K562 (cell line): ENCODE data around the gene RPL28. TPM values are rescaled to one million over a fixed set of nuclear protein-coding genes. Genes with fewer than 3 reads are reported as not detected.

Experiments used
- ATF7 ChIP-seq: fragments of 450-650 bp; IDR thresholded peaks from 2 replicates; pipeline ENCODE4 v1.7.1; 2014; ENCODE audit warnings: mild to moderate bottlenecking, moderate library complexity
- BRCA1 ChIP-seq, 2 experiments: fragments of 450-650 bp in 1 of 2; sonication (generic) in 1 of 2; formaldehyde crosslinking in 1 of 2; IDR thresholded peaks; 2 replicates each; pipeline versions ENCODE4 v1.5.0 to v1.6.1; 2017 to 2020; ENCODE audit warnings: mild to moderate bottlenecking in 1 of 2, missing genetic modification reagents in 1 of 2
- CC2D1A ChIP-seq: fragments of 450-650 bp; IDR thresholded peaks from 2 replicates; pipeline ENCODE4 v1.6.1; 2017; ENCODE audit warnings: mild to moderate bottlenecking
- CHAMP1 ChIP-seq: fragments of 450-650 bp; IDR thresholded peaks from 2 replicates; pipeline ENCODE4 v1.6.1; 2016; ENCODE audit warnings: mild to moderate bottlenecking
- CHD2 ChIP-seq: IDR thresholded peaks from 2 replicates; pipeline ENCODE4 v1.6.1; 2011; ENCODE audit warnings: low read depth, low read length
- CREBBP ChIP-seq: IDR thresholded peaks from one replicate; pipeline ENCODE4 v1.6.1; 2012; ENCODE audit warnings: low read depth, mild to moderate bottlenecking, control low read depth, inconsistent platforms, low read length
- KAT7 ChIP-seq: sonication (generic); formaldehyde crosslinking; IDR thresholded peaks from 2 replicates; pipeline ENCODE4 v1.8.0; 2022; ENCODE audit warnings: missing genetic modification reagents, mild to moderate bottlenecking, borderline replicate concordance
- LARP7 ChIP-seq: fragments of 450-650 bp; IDR thresholded peaks from 2 replicates; pipeline ENCODE4 v1.6.1; 2016
- NEUROD1 ChIP-seq: fragments of 150-350 bp; IDR thresholded peaks from 2 replicates; pipeline ENCODE4 v1.6.1; 2014; ENCODE audit warnings: borderline replicate concordance, low read length, low read depth; ENCODE audit not compliant: partially characterized antibody
- PCBP1 ChIP-seq: fragments of 200-400 bp; formaldehyde crosslinking; IDR thresholded peaks from 2 replicates; pipeline ENCODE4 v1.6.1; 2018; ENCODE audit warnings: mild to moderate bottlenecking, low read depth, low read length; ENCODE audit not compliant: poor library complexity, severe bottlenecking
- RREB1 ChIP-seq: fragments of 250-450 bp; sonication (Bioruptor Pico); IDR thresholded peaks from 2 replicates; pipeline ENCODE4 v1.4.0; 2020
- SMARCA5 ChIP-seq: fragments of 450-650 bp; IDR thresholded peaks from 2 replicates; pipeline ENCODE4 v1.6.1; 2016
- TGIF2 ChIP-seq: sonication (generic); formaldehyde crosslinking; IDR thresholded peaks from 2 replicates; pipeline ENCODE4 v1.8.1; 2022; ENCODE audit warnings: mild to moderate bottlenecking, missing genetic modification reagents, moderate library complexity
- TOE1 ChIP-seq, 2 experiments: fragments of 450-650 bp in 1 of 2; sonication (generic) in 1 of 2; formaldehyde crosslinking in 1 of 2; IDR thresholded peaks; 2 replicates each; pipeline versions ENCODE4 v1.7.1 to v1.8.0; 2016 to 2022; ENCODE audit warnings: borderline replicate concordance in 2 of 2, mild to moderate bottlenecking in 2 of 2, antibody characterized with exemption in 1 of 2, inconsistent platforms in 1 of 2, low read depth in 1 of 2, missing genetic modification reagents in 1 of 2, moderate library complexity in 1 of 2
- U2AF2 ChIP-seq: fragments of 200-400 bp; formaldehyde crosslinking; optimal IDR thresholded peaks from 2 replicates; pipeline ENCODE3; 2017; ENCODE audit warnings: low read depth, mild to moderate bottlenecking, low read length
- ZNF121 ChIP-seq: sonication (generic); formaldehyde crosslinking; conservative IDR thresholded peaks from 2 replicates; pipeline ENCODE4 v1.8.0; 2022; ENCODE audit warnings: missing genetic modification reagents
- ZNF324 ChIP-seq: fragments of 250-450 bp; sonication (Bioruptor Pico); IDR thresholded peaks from 2 replicates; pipeline ENCODE4 v1.4.0; 2020; ENCODE audit warnings: mild to moderate bottlenecking
- ZNF75A ChIP-seq: fragments of 450-650 bp; formaldehyde crosslinking; IDR thresholded peaks from 2 replicates; pipeline ENCODE4 v1.4.0; 2020; ENCODE audit warnings: mild to moderate bottlenecking
- polyA plus RNA-seq, 8 experiments: library from polyadenylated mRNA; depleted of rRNA in 4 of 8; stranded (reverse) in 5 of 8; unstranded in 3 of 8; fragments of >200 nt; fragmentation: Nextera tagmentation in 2 of 8; fragmentation: Illumina TruSeq in 1 of 8; extraction: Ambion mirVana in 2 of 8; extraction: Trizol in 1 of 8; gene quantifications; 2 replicates each; pipeline versions ENCODE4 v1.2.1 to v1.2.3, GENCODE V29; 2011 to 2014; ENCODE audit warnings: inconsistent platforms in 1 of 8, missing spikeins in 1 of 8
- total RNA-seq, 7 experiments: library from RNA; depleted of rRNA in 6 of 7; stranded (reverse); fragments of >200 nt in 6 of 7; fragmentation: Illumina TruSeq in 2 of 7; extraction: Trizol in 2 of 7; gene quantifications; 2 replicates each; pipeline versions ENCODE4 v1.2.1 to v1.2.3, GENCODE V29; 2011 to 2021; ENCODE audit warnings: low replicate concordance in 1 of 7

The RPL28 gene
- total and polyA plus RNA-seq, 9 of the 15 experiments (the other 6 are each of a cell fraction or from before 2014, with no cell fraction given): 124 to 3,106 (median 622) TPM

- TF ChIP-seq BRCA1 (IDR thresholded peaks at IDR 0.05): no peak
- no peak for TF ChIP-seq BRCA1 (CRISPR knock-in tag; IDR thresholded peaks at IDR 0.05)
- peak; percentile 16 for TF ChIP-seq PCBP1
- no peak for TF ChIP-seq CREBBP
- no peak for TF ChIP-seq KAT7 (CRISPR knock-in tag)
- TF ChIP-seq NEUROD1: peak; percentile 74
- TF ChIP-seq CHD2: peak; percentile 71
- TF ChIP-seq RREB1: no peak
- no peak for TF ChIP-seq ZNF121 (CRISPR knock-in tag)
- peak; percentile 97 for TF ChIP-seq ATF7
- peak; percentile 99 for TF ChIP-seq CC2D1A
- no peak for TF ChIP-seq ZNF75A (CRISPR knock-in tag)
- 0 out of 2 replicates have a peak, but pooled peaks have one; percentile 48 for TF ChIP-seq TGIF2
- TF ChIP-seq SMARCA5: no peak
- no peak for TF ChIP-seq U2AF2
- no peak for TF ChIP-seq ZNF324 (CRISPR knock-in tag)
- TF ChIP-seq CHAMP1: peak; percentile 91; the same call in 1 of the 2 replicates
- peak; percentile 99 for TF ChIP-seq TOE1 (IDR thresholded peaks at IDR 0.05; ENCODE audit: borderline replicate concordance)
- no peak for TF ChIP-seq TOE1 (CRISPR knock-in tag; IDR thresholded peaks at IDR 0.05; ENCODE audit: borderline replicate concordance, low read depth)
- no peak for TF ChIP-seq LARP7
Measured at GRCh38 chr19:55407800-55408532, 22.2 kb downstream of the RPL28 start (continued).
